ENCODE results near the gene GRIK1. TPM values are rescaled to one million over a fixed set of nuclear protein-coding genes. Genes with fewer than 3 reads are reported as not detected.
A peak's percentile ranks its signal among the peaks of the same experiment; 100 is the strongest.

The GRIK1 gene
- total RNA-seq, 1 experiment from 2014 or later: 0.09 TPM

DNA sequence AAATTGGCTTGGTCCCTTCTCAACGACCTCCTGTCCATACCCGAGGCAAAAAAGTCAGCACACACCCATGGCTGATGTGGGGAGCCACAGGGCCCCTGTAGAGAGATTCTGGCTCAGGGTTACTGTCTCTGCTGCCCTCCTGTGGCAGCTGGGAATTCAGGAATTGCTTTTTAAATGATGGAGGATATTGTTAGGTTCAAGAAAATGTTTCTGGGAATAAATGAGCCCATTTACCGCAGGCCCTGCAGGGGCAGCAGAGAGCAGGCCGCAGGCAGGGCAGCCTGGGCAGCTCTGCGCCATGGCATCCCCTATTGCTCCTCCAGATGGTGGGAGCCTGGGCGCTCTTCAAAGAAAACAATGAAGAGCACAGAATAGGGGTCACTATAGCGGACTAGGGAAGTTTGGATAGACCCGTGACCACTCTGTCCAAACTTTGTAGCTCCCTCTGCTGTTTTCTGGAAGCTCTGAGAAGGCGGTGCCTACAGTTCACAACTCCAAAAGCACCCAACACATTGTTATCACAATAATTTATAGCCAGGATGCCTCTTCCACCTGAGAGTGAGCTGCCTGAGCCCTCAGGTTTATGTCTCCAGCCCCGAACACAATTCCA, 440.0 kb downstream of the GRIK1 start:
- no peak overlapping the region for H3K27ac Mint-ChIP-seq
- H3K4me1 Mint-ChIP-seq: no peaks in the 10 kb centered on the region
- H3K4me3 Mint-ChIP-seq: no peak overlapping the region
- peaks cover 42% of the 10 kb centered on the region for H3K9me3 Mint-ChIP-seq
- ChIA-PET CTCF (interaction anchor here (0.6 to 1.7 kb wide), 28 partner anchors 8 to 1684 kb away, joined by 3 to 14 read pairs (median 3); partner anchors contain the start of gene KRTAP25-1), POLR2A (interaction anchor here (0.7 kb wide), 1 partner anchor 192 kb away, joined by 3 read pairs; no protein-coding TSS in a partner anchor)
- ATAC-seq (peak; percentile 97), DNase-seq (ENCODE audit: low spot score) (peak; percentile 74)
- no peaks in the 10 kb centered on the region for H3K27me3 Mint-ChIP-seq (ENCODE audit: low read depth)
- TF ChIP-seq, protein P1, sequence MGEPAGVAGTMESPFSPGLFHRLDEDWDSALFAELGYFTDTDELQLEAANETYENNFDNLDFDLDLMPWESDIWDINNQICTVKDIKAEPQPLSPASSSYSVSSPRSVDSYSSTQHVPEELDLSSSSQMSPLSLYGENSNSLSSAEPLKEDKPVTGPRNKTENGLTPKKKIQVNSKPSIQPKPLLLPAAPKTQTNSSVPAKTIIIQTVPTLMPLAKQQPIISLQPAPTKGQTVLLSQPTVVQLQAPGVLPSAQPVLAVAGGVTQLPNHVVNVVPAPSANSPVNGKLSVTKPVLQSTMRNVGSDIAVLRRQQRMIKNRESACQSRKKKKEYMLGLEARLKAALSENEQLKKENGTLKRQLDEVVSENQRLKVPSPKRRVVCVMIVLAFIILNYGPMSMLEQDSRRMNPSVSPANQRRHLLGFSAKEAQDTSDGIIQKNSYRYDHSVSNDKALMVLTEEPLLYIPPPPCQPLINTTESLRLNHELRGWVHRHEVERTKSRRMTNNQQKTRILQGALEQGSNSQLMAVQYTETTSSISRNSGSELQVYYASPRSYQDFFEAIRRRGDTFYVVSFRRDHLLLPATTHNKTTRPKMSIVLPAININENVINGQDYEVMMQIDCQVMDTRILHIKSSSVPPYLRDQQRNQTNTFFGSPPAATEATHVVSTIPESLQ (CRISPR knock-in tag; IDR thresholded peaks at IDR 0.05): no peak
- TF ChIP-seq, protein P2, sequence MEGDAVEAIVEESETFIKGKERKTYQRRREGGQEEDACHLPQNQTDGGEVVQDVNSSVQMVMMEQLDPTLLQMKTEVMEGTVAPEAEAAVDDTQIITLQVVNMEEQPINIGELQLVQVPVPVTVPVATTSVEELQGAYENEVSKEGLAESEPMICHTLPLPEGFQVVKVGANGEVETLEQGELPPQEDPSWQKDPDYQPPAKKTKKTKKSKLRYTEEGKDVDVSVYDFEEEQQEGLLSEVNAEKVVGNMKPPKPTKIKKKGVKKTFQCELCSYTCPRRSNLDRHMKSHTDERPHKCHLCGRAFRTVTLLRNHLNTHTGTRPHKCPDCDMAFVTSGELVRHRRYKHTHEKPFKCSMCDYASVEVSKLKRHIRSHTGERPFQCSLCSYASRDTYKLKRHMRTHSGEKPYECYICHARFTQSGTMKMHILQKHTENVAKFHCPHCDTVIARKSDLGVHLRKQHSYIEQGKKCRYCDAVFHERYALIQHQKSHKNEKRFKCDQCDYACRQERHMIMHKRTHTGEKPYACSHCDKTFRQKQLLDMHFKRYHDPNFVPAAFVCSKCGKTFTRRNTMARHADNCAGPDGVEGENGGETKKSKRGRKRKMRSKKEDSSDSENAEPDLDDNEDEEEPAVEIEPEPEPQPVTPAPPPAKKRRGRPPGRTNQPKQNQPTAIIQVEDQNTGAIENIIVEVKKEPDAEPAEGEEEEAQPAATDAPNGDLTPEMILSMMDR (IDR thresholded peaks at IDR 0.05): peak; percentile 83
- H3K36me3 Mint-ChIP-seq: peaks cover 21% of the 10 kb centered on the region

DNA sequence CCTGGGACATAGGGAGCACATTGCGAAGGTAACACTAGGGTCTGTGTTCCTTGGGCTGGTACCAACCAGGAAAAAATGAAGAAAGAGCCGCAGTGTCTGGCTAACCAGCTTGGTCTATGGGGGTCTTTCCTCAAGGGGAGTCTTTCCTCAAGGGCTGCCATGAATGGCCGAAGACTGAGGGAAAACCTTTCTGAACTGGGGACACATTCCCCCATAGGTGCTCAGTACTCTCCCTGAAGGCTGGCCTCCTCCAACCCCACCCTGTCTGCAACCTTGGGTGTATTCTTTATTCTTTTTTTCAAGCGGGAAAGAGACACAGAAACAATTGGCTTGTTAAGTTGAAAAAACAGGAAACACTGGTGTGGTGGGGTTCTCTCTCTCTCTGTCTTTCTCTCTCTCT, 440.6 kb downstream of the GRIK1 start:
- Mint-ChIP-seq H3K4me3 (no peak overlapping the region), H3K27me3 (ENCODE audit: low read depth) (no peaks in the 10 kb centered on the region), H3K36me3 (peaks cover 17% of the 10 kb centered on the region), H3K4me1 (no peaks in the 10 kb centered on the region), H3K9me3 (peaks cover 42% of the 10 kb centered on the region), H3K27ac (no peak overlapping the region)
- DNase-seq (ENCODE audit: low spot score): no peak
- no peak for ATAC-seq
- ChIA-PET POLR2A (no interaction called here), CTCF (interaction anchor here (0.6 to 1.7 kb wide), 27 partner anchors 9 to 1685 kb away, joined by 3 to 14 read pairs (median 3); no protein-coding TSS in a partner anchor)
- TF ChIP-seq GRHL2 (CRISPR knock-in tag; IDR thresholded peaks at IDR 0.05; ENCODE audit: insufficient replicate concordance, severe bottlenecking) (no peak), NFATC4 (CRISPR knock-in tag; IDR thresholded peaks at IDR 0.05) (no peak), MYBL2 (CRISPR knock-in tag; IDR thresholded peaks at IDR 0.05) (no peak), SMAD4 (CRISPR knock-in tag; IDR thresholded peaks at IDR 0.05) (no peak), JAZF1 (CRISPR knock-in tag; IDR thresholded peaks at IDR 0.05) (no peak), KAT7 (CRISPR knock-in tag; IDR thresholded peaks at IDR 0.05; ENCODE audit: borderline replicate concordance) (no peak), SMAD3 (CRISPR knock-in tag; IDR thresholded peaks at IDR 0.05; ENCODE audit: borderline replicate concordance) (no peak), TEAD1 (CRISPR knock-in tag; IDR thresholded peaks at IDR 0.05) (no peak), ATF1 (CRISPR knock-in tag; IDR thresholded peaks at IDR 0.05) (no peak), FOXJ3 (CRISPR knock-in tag; IDR thresholded peaks at IDR 0.05; ENCODE audit: borderline replicate concordance) (no peak)
- TF ChIP-seq, protein P3, sequence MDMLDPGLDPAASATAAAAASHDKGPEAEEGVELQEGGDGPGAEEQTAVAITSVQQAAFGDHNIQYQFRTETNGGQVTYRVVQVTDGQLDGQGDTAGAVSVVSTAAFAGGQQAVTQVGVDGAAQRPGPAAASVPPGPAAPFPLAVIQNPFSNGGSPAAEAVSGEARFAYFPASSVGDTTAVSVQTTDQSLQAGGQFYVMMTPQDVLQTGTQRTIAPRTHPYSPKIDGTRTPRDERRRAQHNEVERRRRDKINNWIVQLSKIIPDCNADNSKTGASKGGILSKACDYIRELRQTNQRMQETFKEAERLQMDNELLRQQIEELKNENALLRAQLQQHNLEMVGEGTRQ (CRISPR knock-in tag; IDR thresholded peaks at IDR 0.05): no peak
- TF ChIP-seq, protein P4, sequence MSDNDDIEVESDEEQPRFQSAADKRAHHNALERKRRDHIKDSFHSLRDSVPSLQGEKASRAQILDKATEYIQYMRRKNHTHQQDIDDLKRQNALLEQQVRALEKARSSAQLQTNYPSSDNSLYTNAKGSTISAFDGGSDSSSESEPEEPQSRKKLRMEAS (CRISPR knock-in tag; IDR thresholded peaks at IDR 0.05): no peak
- TF ChIP-seq, protein P5, sequence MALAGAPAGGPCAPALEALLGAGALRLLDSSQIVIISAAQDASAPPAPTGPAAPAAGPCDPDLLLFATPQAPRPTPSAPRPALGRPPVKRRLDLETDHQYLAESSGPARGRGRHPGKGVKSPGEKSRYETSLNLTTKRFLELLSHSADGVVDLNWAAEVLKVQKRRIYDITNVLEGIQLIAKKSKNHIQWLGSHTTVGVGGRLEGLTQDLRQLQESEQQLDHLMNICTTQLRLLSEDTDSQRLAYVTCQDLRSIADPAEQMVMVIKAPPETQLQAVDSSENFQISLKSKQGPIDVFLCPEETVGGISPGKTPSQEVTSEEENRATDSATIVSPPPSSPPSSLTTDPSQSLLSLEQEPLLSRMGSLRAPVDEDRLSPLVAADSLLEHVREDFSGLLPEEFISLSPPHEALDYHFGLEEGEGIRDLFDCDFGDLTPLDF (CRISPR knock-in tag; IDR thresholded peaks at IDR 0.05): no peak

DNA sequence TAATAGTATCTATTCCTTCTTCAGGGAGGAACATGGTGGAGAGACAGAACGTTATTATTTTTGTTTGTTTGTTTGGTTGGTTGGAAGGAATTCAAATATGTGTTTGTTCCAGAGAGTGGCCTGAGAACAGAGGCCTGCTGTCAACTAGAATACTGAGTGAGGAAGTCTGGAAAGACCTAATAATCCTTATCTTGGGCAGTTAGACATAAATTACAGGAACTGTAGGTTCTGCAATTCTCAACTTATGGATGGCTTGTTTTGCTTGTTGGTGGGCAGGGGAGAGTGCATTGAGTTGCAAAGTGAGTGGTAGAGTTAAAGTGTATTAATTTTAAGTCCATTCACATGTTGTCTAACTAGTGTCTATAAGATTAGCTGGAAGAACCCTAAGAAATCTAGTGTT, 443.5 kb downstream of the GRIK1 start:
- Mint-ChIP-seq H3K27me3 (ENCODE audit: low read depth) (no peaks in the 10 kb centered on the region), H3K27ac (no peak overlapping the region), H3K4me1 (no peaks in the 10 kb centered on the region), H3K36me3 (peaks cover 17% of the 10 kb centered on the region), H3K4me3 (no peak overlapping the region), H3K9me3 (peaks cover 40% of the 10 kb centered on the region)
- ATAC-seq (no peak), DNase-seq (ENCODE audit: low spot score) (no peak)
- ChIA-PET CTCF (no interaction called here), POLR2A (no interaction called here)
- TF ChIP-seq ZNF317 (CRISPR knock-in tag; IDR thresholded peaks at IDR 0.05; ENCODE audit: borderline replicate concordance, low read depth) (no peak), SOX15 (CRISPR knock-in tag; IDR thresholded peaks at IDR 0.05) (no peak)
- TF ChIP-seq, protein P6, sequence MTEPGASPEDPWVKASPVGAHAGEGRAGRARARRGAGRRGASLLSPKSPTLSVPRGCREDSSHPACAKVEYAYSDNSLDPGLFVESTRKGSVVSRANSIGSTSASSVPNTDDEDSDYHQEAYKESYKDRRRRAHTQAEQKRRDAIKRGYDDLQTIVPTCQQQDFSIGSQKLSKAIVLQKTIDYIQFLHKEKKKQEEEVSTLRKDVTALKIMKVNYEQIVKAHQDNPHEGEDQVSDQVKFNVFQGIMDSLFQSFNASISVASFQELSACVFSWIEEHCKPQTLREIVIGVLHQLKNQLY (CRISPR knock-in tag; IDR thresholded peaks at IDR 0.05): no peak
